ENCODE results near the gene PNMT.
"Not testable (repeated sequence)": the region's sequence is repeated elsewhere in the genome, so short reads cannot be mapped to it uniquely, and the experiment has no call there.

Gene PNMT

DNA sequence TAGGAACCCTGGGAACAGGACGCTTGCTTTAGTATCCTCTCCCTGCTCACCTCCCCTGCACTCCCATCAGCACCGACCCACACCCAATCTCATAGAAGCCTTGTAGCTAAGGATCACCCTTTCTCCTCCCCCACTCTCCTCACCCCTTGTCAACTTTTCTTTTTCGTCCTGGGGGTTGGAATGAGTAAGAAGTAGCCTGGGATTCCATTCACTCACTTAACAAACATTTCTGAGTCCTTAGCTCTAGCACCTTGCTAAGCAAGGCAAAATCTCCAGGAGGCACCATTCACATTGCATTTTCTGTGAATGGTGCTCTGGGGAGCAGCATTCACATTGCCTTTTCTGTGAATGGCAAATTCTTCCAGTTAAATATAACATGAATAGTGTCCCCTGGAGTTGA, 20.7 kb downstream of the PNMT start:
- no peak for DNase-seq

- DNase-seq = no peak
Measured at GRCh38 chr17:39694593-39694992, 26.3 kb downstream of the PNMT start.

DNA sequence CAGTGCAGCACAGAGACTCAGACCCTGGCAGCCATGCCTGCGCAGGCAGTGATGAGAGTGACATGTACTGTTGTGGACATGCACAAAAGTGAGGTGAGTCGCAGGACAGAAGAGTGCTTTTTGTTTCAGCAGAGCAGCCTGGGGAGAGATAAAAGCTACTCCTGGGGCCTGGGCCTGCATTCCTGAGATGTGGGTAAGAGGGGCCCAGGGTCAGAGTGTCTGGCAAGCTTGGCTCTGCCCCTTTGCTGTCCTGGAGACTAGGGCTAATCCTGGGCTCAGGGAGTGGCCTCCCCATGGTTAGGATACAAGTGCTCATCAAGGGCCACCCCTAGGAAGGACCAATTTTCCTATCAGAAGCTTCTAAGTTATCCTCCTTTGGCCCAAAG, 26.8 kb downstream of the PNMT start:
- no peak for DNase-seq

DNA sequence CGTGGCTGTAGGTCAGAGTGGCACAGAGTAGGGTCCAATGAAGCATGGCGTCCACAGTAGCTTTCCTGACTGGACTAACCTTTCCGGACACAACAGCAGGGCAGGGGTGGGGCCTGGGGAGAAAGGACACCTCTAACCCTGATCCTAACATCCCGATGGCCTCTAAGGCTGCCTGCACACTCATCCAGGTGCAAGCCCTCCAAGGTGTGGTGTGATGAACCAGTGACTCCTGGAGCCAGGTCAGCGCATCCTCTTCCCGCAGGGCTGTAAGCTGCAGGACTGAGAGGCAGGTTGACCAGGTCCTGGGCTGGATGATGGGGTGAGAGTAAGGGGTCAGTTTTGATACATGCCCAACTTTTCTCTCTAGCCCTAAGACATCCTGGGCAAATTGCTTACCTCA, 28.5 kb downstream of the PNMT start:
- DNase-seq = no peak

DNA sequence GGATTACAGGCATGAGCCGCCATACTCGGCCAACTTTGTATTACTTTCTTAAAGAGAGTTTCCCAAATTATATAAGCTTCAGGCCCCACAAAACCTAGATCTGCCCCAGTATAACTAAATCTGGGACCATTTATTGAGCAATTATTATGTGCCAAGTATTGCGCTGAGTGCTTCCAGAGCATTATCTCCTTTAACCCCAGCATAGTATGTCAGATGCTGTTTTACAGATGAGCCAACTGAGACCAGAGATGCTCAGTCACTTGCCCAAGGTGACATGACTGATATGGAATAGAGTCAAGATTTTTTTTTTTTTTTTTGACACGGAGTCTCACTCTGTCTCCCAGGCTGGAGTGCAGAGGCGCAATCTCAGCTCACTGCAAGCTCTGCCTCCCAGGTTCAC, 29.7 kb downstream of the PNMT start:
- no peak for DNase-seq

DNA sequence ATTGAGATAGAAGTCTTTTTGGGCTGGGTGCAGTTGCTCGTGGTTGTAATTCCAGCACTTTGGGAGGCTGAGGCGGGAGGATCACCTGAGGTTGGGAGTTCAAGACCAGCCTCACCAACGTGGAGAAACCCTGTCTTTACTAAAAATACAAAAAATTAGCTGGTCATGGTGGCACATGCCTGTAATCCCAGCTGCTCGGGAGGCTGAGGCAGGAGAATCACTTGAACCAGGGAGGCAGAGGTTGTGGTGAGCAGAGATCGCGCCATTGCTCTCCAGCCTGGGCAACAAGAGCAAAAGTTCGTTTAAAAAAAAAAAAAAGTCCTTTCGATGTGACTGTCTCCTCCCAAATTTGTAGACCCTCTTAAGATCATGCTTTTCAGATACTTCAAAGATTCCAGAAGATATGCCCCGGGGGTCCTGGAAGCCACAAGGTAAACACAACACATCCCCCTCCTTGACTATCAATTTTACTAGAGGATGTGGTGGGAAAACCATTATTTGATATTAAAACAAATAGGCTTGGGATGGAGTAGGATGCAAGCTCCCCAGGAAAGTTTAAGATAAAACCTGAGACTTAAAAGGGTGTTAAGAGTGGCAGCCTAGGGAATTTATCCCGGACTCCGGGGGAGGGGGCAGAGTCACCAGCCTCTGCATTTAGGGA, 31.0 kb downstream of the PNMT start:
- DNase-seq = not testable (repeated sequence)

DNA sequence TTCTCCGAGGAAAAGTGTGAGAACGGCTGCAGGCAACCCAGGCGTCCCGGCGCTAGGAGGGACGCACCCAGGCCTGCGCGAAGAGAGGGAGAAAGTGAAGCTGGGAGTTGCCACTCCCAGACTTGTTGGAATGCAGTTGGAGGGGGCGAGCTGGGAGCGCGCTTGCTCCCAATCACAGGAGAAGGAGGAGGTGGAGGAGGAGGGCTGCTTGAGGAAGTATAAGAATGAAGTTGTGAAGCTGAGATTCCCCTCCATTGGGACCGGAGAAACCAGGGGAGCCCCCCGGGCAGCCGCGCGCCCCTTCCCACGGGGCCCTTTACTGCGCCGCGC, 31.5 kb downstream of the PNMT start, which contains the start of gene ERBB2:
Gene ERBB2 (plus strand): TSS at position 247 of the 330 bp plus-strand sequence. CDS start 175 bp downstream, outside the sequence.
- no peak for DNase-seq

DNA sequence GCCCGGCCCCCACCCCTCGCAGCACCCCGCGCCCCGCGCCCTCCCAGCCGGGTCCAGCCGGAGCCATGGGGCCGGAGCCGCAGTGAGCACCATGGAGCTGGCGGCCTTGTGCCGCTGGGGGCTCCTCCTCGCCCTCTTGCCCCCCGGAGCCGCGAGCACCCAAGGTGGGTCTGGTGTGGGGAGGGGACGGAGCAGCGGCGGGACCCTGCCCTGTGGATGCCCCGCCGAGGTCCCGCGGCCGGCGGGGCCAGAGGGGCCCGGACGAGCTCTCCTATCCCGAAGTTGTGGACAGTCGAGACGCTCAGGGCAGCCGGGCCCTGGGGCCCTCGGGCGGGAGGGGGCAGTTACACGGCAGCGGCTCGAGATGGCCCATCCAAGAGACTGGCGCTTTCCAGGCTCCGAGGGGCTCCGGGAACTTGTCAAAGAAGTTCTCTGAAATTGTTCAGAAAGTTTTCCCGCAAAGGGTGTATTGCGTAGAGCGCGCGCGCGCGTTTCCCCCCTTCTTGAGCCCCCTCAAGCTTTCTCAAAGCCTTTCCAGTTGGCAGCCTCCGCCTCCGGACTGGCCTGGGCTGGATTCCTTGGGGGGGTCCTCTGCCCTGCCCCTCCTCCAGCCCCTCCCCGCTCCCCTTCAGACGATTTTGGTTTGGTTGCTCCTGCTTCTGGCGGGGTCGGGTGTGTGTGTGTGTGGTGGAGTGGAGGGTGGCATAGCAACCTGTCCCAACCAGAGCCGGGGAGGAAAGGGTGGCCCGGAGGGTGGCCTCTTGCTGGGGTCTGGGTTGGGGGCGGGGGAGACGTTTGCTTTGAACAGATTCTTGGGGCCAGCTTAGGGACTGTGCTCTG, 32.1 kb downstream of the PNMT start:
- DNase-seq = no peak

DNA sequence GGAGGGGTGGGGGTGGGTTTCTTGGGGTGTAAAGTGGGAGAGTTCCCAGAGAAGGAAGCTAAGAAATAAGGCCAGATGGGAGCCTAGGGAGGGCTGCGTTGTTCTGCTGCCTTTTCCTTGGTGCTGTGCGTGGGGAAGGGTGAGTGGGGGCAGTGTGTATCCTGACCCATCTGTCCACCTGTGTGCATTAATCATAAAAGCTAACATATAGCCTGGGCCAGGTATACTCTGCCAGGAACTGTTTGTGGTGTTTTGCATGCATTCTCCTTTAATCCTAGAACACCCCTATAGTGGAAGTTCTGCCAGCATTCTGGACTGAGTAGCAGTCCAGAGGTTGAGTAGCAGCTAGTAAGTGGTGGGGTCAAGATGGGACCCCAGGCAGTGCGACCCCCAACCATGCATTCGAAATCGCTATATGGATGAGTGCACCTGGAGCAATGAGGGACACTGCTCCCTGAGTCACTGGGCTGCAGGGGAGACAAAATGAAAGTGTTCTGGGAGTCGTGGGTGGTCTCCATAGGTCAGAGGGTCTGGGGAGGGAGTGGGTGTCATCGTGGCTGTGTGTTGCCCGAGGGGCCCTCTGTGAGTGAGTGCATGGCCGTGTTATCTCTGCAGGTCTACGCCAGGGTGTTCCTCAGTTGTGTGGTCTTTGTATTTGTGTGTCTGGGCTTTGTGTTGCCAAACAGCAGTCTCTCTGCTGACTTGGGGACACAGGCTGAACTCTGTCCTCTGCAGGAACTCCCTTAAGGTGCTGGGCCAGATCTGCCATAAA, 32.9 kb downstream of the PNMT start:
- no peak for DNase-seq

DNA sequence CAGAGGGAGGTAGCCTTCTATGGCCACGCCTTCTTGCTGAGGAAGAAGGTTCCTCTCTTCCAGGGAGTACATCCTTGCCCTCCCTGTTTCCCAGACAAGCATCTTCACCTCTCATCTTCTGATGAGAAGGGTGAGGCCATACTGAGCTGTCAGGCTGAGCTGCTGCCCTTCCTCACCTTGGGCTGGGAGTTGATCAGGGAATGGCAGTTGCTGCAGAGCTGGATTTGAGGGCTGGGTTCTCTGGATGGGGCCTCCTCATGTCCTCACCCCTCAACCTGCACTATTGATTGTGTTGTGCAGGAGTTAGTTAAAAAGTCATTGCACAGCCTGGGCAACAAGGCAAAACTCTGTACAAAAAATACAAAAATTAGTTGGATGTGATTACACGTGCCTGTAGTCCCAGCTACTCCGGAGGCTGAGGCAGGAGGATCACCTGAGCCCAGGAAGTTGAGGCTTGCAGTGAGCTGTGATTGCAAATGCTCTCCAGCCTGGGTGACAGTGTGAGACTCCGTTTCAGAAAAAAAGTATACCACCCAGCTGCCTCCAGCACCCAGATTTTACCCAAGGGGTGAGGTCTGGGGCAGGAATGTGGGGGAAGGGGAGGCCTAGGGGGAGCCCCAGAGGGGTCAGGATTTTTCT, 33.6 kb downstream of the PNMT start:
- DNase-seq = no peak

DNA sequence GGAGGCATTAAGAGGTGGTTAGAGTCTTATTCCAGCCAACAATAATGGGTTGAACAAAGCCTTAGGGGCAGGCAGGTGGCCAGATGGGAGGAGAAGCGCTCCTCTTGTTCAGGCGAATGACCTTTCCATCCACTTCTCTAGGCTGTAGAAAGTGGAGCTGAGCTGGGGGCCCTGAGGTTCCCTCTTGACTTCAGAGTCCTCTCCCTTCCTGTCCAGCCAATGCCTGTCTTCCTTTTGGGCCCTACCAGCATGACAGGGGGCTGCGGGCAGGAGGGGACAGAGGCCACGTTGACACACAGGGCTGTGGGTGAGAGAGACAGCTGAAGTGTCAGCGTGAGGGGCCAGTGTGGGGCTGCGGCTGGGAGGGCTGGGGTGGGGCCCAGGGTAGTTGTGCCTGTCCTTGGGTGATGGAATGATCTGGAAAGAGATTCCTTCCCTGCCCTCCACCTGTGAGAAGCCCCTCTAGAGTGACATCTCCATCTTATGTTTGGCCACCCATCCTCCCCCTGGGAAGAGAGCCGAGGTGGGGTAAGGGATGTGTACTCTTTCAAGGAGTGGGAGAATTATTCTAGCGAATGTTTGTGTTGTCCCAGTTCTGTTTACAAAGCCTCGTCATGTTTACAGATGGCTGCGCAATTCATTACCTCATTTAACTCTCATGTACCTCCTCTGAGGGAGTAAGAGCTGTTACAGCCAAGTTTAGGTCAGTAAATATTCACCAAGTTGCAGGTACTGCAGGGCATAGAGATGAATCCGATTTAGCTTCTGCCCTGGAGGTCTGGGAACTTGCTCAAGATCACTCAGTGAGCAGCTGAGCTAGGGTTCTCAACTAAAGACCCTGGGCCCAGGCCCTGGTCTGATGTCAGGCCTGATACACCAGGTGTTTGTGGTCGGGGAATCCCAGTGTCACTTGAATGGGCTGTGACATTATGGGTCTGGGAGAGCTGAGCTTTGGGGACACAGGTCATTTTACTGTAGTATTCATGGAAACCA, 34.9 kb downstream of the PNMT start:
- no peak for DNase-seq

DNA sequence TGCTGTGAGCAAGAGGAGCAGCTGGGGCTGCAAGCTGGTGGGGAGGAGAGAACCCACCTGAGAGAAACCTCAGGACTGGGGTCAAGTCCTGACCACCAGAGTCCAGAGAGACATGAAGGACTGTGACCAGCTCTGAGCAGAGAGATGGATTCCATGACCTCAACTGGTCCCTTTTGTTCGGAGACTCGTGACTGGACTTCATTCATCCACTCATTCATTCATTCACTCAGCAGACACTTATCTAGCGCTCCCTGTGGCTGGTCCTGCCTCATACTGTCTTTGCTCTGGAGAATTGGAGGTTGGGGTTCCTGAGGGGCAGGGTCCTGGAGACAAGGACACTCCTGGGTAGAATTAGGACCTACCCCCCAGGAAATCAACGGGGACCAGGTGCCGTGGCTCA, 35.7 kb downstream of the PNMT start:
- no peak for DNase-seq

- no peak for DNase-seq
Measured at GRCh38 chr17:39704821-39705551, 36.7 kb downstream of the PNMT start.

- DNase-seq = no peak
Measured at GRCh38 chr17:39705786-39706348, 37.6 kb downstream of the PNMT start.

DNA sequence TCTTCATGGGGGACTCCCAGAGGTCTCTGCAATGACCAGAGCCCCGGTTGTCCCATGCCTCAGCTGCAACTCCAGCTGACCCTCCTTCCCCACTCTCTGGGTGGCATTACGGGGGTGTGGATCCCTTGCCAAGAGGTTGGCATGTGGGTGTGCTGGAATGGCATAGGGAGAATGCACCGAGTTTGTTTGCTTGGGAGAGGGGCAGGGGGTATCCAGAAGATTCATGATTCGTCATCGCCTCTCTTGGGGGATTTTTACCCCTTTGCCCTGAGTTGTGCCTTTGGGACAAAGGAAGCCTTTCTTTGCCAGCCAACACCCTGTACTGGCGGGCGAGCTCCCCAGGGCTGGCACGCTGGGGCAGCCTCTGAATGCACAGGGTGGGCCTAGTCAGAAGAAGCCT, 38.1 kb downstream of the PNMT start:
- no peak for DNase-seq

DNA sequence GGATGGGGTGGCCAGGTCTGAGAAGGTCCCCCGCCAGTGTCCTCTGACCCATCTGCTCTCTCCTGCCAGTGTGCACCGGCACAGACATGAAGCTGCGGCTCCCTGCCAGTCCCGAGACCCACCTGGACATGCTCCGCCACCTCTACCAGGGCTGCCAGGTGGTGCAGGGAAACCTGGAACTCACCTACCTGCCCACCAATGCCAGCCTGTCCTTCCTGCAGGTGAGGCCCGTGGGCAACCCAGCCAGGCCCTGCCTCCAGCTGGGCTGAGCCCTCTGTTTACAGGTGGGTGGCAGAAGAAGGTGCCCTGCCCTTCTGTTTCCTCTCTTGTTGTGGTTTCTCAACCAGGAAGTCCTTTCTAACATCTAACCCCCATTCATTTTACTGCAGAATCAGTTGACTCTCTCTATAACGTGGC, 38.7 kb downstream of the PNMT start:
- DNase-seq = no peak

DNA sequence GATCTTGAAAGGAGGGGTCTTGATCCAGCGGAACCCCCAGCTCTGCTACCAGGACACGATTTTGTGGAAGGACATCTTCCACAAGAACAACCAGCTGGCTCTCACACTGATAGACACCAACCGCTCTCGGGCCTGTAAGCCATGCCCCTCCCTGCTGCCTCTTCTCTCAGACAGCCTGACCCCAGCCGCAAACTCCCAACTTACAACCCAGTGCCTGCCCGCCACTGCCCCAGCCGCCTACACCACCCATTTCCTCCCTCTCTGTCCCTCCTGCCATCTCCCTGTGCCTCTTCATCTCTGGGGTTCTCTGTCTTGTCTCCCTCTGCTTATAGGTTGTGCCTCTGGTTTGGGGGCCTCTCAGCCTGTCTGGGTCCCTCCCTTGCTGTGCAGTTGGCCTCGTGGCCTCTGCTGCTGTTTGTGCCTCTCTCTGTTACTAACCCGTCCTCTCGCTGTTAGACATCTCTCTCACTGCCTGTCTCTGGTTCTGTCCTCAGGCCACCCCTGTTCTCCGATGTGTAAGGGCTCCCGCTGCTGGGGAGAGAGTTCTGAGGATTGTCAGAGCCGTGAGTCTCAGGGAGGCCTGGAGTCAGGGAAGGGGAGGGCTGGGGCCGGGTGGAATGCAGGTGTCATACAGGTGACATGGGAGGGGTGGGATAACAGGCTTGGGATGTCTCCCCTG, 41.2 kb downstream of the PNMT start:
- no peak for DNase-seq

- DNase-seq = no peak
Measured at GRCh38 chr17:39709998-39710964, 42.0 kb downstream of the PNMT start.

- not testable (repeated sequence) for DNase-seq
Measured at GRCh38 chr17:39711071-39711470, 42.8 kb downstream of the PNMT start.
